Measurements from ENCODE around the gene FBLN5.
A peak's percentile ranks its signal among the peaks of the same experiment; 100 is the strongest.

FBLN5 gene

DNA sequence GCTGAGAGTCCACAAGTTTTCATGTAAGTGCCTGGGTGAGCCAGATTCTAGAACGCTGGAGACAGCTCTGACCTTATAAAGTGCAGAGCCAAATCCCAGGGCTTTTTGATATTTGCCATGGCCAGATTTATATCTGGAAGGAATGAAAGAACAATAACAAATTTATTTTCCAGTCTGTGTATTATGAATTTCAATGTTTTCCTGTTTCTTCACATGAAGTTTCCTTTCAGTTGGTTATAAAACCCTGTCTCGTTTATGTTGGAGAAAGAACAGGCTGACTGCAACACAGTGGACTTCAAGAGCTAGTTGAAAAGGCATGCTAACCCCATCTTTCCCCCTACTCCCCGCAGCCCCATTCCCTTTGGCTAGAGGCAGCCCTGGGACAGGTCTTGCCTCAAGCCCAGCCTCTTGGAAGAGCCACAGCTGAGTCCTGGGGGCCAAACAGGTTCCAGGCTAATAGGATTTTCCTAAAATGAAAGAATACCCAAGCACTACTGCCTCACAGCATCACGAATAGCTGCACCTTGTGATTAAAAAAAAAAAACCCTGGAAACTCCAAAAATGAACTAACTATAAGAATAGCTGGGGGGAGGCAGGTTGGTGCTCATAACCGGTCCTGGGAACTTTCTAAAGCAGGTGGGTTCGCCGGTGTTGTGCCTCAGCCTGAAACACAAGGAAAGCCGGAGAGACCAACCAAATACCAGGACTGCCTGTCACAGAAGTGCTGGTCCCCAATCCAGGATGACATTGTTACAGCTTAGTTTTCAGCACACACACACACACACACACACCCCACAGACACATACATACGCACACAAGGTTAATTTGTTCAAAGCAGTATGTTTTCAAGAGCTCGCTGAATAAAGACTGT is 1.5 kb downstream of the FBLN5 start:
- DNase-seq, result no peak

DNA sequence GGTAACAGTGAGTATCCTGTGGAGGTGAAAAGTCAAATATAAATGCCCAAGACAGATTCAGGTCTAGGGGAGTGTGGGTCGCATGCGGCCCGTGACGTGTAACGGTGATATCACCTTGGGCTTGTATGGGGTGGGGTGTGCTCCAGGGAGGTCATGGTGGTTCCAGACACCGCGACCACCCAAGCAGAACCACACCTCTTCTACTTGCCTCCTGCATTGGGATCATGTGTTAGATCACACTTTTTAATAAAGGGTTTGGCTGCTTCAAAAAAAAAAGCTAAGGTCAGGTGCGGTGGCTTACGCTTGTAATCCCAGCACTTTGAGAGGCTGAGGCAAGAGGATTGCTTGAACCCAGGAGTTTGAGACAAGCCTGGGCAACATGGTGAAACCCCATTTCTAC is 4.5 kb downstream of the FBLN5 start:
- no peak for DNase-seq

DNA sequence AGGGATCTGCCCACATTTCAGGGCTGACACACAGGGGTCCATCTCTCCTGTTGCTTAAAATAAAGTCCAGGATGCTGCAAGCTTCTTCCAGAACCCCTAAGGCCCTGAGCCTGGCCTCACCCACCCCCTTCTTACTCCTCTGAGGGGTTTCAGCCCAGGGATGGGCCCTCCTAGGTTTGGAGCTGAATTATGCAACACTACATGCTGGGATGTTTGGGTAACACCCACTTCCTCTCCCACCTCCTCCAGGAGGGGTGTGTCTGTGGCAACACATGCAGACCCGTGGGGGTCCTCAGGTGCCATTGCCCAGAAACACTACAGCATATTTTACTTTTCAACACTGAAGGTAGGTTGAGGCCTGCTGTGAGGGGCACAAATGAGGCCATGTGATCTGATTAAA is 5.4 kb downstream of the FBLN5 start:
- no peak for DNase-seq

DNA sequence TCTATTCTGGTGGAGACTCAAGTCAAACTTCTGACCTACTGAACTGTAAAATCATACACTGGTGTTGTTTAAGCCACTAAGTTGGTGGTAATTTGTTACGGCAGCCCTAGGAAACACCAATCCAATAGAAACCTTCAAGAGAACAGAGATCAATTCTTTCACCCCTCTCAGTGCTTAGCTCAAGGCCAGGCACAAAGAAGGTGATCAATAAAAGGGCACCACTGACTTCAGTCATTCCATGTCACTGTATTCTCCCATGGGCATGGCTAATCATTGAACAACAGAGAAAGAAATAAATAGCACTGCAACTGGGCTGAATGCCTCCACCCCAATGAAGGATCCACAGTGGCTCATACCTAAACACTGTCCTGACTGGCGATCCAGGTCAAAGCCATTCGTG is 7.3 kb downstream of the FBLN5 start:
- no peak for DNase-seq

DNA sequence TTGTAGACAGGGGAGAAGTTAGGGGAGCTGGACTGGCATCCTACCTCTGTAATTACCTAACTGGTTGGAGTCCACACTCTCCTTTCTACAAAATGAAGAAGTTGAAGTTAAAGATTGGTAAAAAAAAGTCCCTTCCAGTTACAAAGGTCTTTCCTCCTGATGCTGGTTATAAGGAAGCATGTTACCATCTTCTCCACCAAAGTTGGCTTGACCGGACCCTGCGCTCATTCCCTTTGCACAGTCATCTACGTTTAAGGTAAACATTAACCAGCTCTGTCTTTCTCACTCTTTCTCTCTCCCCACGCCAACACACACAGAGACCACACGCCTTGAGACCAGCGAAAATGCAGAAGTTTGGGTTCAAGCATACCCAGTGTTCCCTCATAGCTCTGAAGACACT is 11.9 kb downstream of the FBLN5 start:
- DNase-seq, result no peak

DNA sequence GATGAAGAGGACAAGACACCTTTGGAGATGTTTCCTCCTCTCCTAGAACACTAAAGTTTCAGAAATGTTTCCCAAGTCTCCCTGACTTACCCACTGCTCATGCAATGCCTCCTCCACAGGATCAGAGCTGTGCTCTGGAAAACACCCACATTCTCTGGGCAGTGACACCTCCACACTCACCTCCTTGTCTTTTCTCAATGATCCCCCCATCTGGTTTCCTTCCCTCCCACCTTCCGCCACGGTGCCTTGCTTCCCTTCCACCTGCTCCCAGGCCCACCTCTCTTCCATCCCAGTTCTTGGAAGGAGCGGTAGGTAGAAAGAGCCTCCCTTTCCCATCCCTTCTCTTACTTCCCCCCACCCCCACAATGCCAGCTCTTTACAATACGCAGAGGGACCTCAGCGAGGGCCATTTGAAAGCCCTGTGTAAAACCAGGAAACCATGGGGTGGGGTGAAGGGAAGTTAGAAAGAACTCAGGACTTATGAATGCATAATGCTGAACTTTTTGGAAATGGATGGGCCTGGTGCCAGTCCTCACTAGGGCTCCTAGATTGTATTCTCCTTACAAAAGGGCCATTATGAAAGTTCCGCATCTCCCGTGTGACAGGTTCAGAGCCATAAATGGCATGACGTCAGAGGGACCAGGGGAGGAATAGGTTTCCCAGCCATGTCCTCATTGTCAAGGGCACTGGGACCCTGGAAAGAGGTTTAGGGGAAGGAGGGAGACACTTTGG is 12.8 kb downstream of the FBLN5 start:
- DNase-seq, result no peak

DNA sequence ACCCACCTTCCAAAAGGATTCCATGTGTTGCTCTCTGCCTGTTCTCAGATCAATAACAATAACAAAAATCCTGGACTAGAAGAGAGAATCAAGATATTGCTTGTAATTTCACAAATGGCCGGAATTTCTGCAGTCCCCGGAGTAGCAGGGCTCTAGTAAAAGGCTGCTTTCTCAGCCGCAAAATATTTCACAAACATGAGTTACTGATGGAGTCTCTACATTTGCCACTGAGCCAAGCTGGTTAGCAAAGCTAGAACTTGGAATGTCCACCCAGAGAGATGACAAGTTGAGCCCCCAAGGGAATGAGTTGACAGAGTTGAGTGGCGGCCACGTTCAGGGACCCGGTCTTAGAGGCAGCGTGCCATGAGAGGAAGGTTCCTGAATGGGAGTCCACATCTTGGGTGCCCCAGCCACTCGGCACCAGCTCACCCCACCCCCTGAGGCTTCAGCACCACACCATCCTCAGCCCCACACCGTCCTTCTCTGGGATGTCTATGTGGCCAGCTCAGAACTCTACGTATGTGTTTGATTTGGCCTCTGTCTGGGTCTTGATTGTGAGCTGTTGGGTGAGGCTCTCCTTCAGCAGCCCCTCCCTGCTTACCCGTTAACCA is 15.9 kb downstream of the FBLN5 start:
- DNase-seq, result no peak

DNA sequence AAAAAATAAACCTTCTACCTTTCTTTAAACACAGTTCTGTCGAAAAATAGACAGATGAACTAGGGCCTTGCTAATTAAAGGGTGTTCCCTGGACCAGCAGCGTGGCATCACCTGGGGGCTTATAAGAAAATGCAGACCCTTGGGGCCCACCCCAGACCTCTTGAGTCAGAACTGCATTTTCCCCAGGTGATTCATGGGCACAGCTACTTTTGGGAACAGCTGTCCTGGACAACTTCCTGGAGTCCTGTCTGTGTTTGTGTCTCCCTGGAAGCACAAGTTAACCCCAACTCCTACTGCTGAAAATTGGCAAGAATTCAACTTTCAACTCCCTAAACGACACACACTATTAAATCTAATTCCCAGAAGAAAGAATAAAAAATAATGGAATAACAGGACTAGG is 17.8 kb downstream of the FBLN5 start:
- DNase-seq, result no peak

DNA sequence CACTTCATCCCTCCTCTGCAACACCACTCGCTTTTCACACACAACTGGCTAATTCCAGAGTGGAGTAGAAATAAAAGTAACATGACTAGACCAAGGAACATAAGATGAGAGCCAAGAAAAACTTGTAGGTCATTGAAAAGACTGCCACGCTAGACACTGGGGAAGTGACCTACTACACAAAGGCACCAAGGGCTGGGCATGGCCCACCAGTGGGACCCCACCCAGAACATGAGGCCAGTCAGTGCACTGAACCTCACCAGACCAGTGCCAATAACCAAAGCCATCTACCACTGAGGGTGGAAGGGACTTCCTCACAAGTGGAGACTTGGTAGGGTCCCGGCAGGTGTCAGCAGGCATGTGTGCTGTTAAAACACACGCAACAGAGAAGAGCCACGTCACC is 19.7 kb downstream of the FBLN5 start:
- no peak for DNase-seq

DNA sequence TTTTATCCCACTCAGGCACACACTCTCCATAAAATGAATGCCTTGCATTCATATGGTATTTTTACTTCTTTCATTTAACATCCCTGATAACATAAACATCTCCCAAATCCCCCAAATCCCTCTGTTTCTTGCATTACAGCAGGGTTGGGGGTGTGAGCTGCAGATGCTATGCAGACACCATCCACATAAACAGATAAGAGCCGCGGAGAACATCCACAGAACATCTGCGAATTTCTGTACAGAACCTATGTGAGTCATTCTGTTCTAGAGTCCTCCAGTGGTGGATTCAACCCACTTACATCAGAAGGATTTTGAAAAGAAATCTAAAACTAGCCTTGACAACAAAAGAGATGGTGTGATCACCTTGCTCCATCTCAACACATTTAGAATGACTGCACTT is 20.3 kb downstream of the FBLN5 start:
- no peak for DNase-seq

DNA sequence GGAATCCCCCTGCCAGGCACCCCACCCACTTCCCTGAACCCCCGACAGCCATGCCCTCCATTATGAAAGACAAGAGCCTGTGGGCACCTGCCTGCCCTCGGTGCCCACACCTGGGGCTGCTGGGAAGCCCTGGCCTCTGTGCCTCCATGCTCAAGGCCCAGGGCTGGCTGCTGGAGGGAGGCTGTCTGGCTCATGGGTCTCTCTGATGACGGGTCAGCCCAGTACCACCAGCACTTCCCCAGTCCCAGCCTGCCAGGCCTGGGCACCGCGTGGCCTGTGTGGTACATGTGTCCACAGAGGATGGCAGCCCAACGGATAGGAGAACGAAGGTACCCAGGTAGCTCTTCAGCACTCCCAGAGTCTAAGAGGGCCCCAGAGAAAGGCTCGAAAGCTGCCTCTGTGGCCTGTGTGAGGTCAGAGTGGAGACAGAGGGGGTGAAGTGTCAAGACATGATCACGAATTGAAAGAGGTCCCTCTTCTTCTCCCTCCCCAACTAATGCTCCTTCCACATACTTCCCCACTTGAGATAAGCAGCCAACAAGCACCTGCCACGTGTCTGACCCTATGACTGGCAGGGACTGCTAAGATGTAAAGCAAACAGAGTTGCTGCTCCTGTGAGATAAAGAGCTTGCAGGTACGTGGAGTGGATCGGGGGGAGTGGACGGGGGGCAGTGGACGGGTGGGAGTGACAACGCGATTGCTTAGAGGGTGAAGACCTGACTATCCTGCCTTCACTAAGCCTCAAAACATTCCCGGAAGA is 21.2 kb downstream of the FBLN5 start:
- no peak for DNase-seq

DNA sequence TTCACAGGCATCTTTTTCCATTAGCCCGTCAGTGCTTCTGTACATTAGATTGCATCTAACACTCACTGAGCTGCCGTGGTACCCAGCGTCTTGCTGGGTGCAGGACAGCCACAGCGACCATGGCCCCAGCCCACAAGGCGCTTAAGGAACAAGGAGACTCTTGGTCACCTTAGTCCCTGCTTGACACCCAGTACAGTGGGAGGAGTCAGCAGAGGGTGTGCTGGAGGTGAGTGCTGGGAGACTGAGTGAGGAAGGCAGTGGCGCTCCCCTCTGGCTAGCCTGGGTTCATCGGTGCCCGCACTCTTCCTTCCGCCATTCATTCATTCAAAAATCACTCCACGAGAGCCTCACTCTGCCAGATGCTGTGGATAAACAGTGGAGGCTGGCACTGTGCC is 21.8 kb downstream of the FBLN5 start:
- DNase-seq, result no peak

DNA sequence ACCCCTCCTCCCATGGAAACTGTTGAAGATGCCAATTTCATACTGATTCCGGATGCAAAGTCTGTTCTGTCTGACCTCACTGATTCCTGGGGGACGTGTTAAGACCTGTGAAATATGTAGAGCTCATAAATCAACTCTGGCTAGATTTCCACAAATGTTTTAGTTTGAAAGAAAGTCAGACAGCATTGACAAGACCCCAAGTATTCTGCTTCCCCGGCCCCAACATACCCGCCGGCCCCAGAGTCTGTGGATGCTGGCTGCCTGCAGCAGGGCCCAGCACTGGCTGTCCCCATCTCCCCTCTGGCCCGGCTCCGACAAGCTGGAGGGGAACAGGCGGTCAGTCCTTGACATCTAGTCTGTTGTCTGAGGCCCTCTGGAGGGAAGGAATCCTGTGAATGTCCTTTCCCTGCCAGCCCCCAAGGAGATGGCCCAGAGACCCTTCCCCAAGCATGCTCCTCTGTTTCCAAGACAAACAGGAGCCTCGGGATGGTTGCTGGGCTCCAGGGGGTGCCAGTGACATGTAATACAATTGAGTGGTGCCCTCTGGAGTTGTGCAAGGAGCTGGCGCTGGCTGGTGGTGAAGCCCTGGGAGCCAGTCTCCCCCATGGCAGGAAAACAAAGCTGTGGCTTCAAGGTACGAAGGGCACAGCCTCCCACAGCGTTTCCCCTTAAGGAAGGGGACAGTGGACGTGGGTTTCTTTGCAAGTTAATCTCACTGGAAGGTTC is 22.3 kb downstream of the FBLN5 start:
- no peak for DNase-seq

DNA sequence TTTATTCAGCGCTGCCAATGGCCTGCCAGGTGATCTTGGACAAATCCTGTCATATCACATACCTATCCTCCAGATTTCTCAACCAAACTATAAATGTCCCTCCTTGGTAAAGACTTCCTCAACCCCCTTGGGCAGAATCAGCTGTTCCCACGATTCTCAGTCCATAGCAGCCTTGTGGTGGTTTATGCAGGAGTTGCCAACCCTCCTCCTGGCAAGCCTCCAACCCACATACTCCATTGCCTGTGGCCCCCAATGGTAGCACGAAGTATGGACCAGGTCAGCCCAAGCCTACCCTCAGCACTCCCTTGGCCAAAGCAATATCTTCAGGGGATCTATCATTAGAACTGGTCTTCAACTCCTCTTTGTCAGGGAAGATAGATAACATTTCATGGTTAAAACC is 27.0 kb downstream of the FBLN5 start:
- no peak for DNase-seq

DNA sequence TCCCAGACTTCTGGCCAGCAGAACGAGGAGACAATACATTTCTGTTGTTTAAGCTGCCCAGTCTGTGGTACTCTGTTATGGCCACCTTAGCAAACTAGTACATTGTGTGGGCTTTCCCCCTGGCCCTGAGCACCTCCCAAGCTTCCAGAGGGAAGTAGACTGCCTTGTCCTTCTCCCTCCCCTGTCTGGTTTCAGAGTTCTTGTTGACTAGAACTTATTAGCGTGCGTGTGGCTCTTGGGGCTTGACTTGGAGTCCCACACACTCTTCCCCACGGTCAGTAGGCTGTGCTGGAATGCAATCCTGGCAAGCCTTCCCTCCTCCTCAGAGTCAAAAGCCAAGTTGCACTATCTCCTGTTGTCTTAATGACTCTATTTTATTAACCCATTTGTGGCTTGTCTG is 27.7 kb downstream of the FBLN5 start:
- DNase-seq, result no peak

DNA sequence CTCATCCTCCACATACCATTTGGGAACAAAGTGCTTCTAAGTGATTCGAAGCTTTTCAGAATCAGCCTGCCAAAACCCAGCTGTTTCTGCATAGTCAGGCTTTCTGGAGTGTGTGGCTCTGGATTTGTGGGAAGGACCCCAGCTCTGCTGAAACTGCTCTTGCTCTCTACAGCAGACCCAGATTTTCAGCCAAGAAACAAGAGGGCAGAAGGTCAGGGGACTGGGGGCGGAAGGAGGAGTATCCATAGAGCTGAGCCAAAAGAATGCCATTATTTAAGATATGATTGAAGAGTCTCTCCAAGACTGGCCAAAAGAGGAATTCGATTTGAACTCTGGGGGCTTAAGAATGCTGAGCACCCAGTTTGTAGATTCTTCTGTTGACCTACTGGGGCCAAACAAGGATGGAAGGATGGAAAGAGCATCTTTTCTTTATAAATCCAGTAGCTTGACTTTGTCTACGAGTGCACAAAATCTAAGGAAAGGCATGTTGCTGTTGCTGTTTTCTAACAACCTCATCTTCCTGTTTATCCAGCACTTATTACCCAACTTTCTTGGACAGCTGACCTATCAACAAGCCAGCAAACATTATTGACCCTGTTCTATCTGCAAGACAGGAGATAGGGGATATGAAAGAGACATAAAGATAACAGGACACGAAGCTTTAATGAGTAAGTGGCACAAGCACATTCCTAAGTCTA is 29.2 kb downstream of the FBLN5 start:
- DNase-seq, result no peak

DNA sequence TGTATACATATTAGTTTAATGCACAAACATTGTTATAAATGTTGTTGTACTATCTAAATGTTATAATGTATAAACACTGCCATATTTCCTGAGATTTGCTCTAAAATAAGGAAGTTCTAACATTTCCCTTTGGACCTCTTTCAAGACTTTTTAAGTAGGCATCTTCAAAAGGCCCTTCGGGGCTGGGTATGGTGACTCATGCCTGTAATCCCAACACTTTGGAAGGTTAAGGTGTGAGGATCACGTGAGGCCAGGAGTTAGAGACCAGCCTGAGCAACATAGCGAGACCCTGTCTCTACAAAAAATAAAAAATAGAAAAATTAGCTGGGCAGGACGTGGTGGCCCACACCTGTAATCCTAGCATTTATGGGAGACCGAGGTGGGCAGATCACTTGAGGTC is 35.5 kb downstream of the FBLN5 start:
- no peak for DNase-seq

DNA sequence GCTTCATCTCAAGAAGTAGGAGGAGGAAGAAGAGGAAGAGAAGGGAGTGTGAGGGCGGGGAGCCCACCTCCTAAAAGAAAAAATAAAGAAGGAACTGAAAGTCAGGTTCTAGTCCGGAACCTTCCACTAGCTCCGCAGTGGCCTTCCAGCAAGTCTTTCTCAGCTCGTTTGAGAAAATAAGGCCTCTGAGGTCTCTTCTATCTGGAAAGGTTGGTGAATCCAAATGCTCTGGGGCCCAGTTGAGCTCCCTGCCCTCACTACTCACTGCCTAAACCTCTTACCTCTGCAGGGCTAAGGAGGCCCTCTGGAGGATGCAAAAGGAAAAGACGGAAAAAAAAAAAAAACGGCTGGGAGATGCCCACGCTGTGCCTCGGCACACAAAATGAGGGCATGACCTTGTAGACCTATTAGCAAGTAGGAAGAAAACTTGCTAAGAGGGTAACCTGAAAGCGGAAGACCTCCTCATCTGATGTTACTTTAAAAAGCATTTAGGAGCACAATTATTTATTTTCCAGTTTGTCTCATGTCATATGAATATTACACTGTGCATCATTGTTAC is 35.9 kb downstream of the FBLN5 start:
- peak; percentile 7 for DNase-seq

DNA sequence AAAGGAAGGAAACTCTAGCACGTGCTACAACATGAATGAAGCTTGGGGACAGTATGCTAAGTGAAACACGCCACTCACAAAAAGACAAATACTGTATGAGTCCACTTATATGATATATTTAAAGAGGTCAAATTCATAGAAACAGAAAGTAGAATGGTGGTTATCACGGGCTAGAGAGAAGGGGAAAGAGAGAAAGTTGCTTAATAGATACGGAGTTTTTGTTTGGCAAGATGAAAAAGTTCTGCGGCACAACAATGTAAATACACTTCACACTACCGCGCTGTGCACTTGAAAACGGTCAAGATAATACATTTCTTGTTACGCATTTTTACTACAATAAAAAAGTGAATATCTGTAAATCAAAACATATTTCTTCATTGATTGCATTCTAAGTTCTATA is 37.3 kb downstream of the FBLN5 start:
- DNase-seq, result no peak

DNA sequence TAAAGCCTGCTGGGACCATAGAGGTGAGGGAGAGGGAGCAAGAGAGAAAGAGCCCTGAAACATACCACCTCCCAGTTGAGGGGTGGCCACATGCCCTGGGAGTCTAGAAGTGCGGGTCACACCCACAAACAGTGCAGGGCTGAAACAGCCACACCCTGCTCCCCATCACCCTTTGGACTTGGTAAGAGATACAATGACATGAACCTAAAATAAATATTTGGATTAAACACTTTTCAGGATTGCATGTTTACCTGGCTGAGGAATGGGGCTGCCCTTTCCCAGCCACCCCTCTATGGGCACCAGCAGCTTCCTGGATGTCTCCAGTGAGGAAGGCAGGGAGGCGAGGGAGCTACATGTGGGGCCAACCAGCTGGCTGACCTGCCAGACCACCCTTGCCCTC is 41.1 kb downstream of the FBLN5 start:
- DNase-seq, result no peak

DNA sequence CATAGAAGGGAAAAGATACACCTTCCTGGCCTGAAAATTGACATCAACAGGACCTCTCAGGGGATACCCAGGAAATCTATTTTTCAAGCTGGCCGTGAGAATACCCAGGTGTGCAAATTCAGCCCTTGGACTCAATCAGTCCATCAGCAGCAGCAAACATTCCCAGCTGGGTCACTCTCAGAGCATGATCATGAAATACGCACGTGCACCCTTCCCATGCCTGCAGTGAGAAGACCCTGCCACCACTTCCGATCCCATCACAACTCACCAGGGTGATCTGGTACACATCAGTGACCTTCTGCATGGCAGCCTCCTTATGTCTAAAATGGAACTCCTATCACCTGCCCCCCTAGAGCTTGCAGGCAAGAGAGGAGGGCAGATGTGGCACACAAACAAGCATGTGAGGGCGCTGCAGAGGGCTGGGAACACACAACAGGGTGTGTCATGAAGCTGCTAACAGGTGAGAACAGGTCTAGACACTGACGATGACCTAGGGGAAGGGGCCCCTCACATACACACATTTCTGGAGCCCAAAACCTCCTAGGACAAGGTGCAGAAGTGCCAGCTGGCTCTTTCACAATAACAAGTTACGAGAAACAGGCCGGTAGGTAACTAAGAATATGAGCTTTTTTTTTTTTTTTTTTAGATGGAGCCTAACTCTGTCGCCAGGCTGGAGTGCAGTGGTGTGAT is 42.4 kb downstream of the FBLN5 start:
- DNase-seq, result no peak

All from NCI-H1092 (cell line).